Psoas muscle (tissue), 8 donors: ENCODE data around the gene TPD52L3. TPM values are rescaled to one million over a fixed set of nuclear protein-coding genes. Genes with fewer than 3 reads are reported as not detected.

ENCODE experiments used
- ATAC-seq, 4 donors: fragments of 200-7000 bp; cut with Tn5 transposase; one replicate each; pipeline ENCODE4 v1.9.1; 2020; ENCODE audit warnings: moderate library complexity in 3 of 4, mild to moderate bottlenecking in 2 of 4
- DNase-seq, 2 donors: peaks; one replicate each; pipeline ENCODE4 v3.0.0-alpha.2; 2020
- H3K27ac ChIP-seq: fragments of 200-600 bp; one replicate; pipeline ENCODE4 v1.8.0; 2022
- H3K27me3 ChIP-seq, 3 donors: fragments of 200-600 bp in 1 of 3; one replicate each; pipeline versions ENCODE4 v1.6.1 to v1.8.0; 2013 to 2022; ENCODE audit warnings: low read length in 2 of 3, mild to moderate bottlenecking in 2 of 3, moderate library complexity in 1 of 3; ENCODE audit not compliant: insufficient read depth in 3 of 3
- H3K36me3 ChIP-seq, 2 donors: fragments of 200-600 bp in 1 of 2; one replicate each; pipeline versions ENCODE4 v1.6.1 to v1.8.0; 2013 to 2022; ENCODE audit warnings: low read depth in 1 of 2, mild to moderate bottlenecking in 1 of 2, moderate library complexity in 1 of 2; ENCODE audit not compliant: insufficient read depth in 1 of 2
- H3K4me1 ChIP-seq: fragments of 200-600 bp; one replicate; pipeline ENCODE4 v1.8.0; 2022
- H3K4me3 ChIP-seq: fragments of 200-600 bp; one replicate; pipeline ENCODE4 v1.8.0; 2022; ENCODE audit warnings: mild to moderate bottlenecking
- H3K9me3 ChIP-seq: fragments of 200-600 bp; one replicate; pipeline ENCODE4 v1.8.0; 2022
- CTCF ChIP-seq: fragments of 200-600 bp; IDR thresholded peaks from one replicate; pipeline ENCODE4 v1.8.0; 2022; ENCODE audit warnings: antibody characterized with exemption
- WGBS, 3 donors: extraction: QIAGEN DNeasy Blood & Tissue Kit; methylation state at CpG; one replicate each; pipeline versions ENCODE4 v1.1.6 to v1.1.7; 2013; 5-methylcytosine and 5-hydroxymethylcytosine counted together
- intact Hi-C, 2 donors: fragments of 100-400 bp; cut with DNase I; formaldehyde crosslinking; loops; one replicate each; pipeline versions ENCODE4 v1.11.0 to v1.14.2; 2022
- polyA plus RNA-seq, 3 donors: library from polyadenylated mRNA; stranded (reverse); fragments of 200-250 nt; gene quantifications; one replicate each; pipeline ENCODE4 v1.2.3, GENCODE V29; 2013
- total RNA-seq, 4 donors: library from RNA; stranded (reverse); fragmentation: NEBNext Ultra II Directional in 2 of 4; extraction: Animal tissue kit (Norgen Biotek cat#: 25700) in 2 of 4; gene quantifications; one replicate each; pipeline versions ENCODE4 v1.2.1 to v1.2.4, GENCODE V29; 2021 to 2023
- donor health status: healthy with polysubstance abuse.
- donor health status: DM: no; HTN: no; CAD: no; lungs with moderate emphysema.
- donor health status: Bipolar disorder and iron deficiency.
- donor health status: healthy.
- donor health status: DM: yes; HTN: yes; CAD: no.
- donor health status: DM: no; HTN: no; CAD: no.
- donor health status: DM: no; HTN: no; CAD: no.
- donor health status: DM: yes; HTN: yes; CAD: no.

Gene TPD52L3
- total and polyA plus RNA-seq, 7 donors: not detected

GRCh38 chr9:6351737-6352136 is 23.6 kb downstream of the TPD52L3 start:
- intact Hi-C loops: loop anchor here (5.0 to 10.0 kb wide), 3 partner anchors 216 to 323 kb away; no protein-coding TSS in a partner anchor
- H3K9me3 ChIP-seq: no peaks in the 10 kb centered on the region
- no peaks in the 10 kb centered on the region for H3K4me1 ChIP-seq
- no peak for DNase-seq
- H3K36me3 ChIP-seq: no peaks in the 10 kb centered on the region
- no peak overlapping the region for H3K4me3 ChIP-seq
- H3K27ac ChIP-seq: no peak overlapping the region
- ATAC-seq: no peak
- no peaks in the 10 kb centered on the region for H3K27me3 ChIP-seq
- no peak for TF ChIP-seq CTCF

GRCh38 chr9:6354072-6354686 is 26.0 kb downstream of the TPD52L3 start:
- intact Hi-C loops: loop anchor here (2.0 to 10.0 kb wide), 4 partner anchors 213 to 321 kb away; no protein-coding TSS in a partner anchor
- TF ChIP-seq CTCF: peak; percentile 71
- Histone ChIP-seq H3K36me3 (no peaks in the 10 kb centered on the region), H3K27ac (no peak overlapping the region), H3K27me3 (no peaks in the 10 kb centered on the region), H3K4me1 (no peaks in the 10 kb centered on the region), H3K9me3 (no peaks in the 10 kb centered on the region), H3K4me3 (no peak overlapping the region)
- DNase-seq (no peak), ATAC-seq (peak; percentile 63 to 76 (median 67))
- WGBS, 3 donors: 19 to 32% (median 19%) methylated on average over 3 of the region's 3 CpGs

- Histone ChIP-seq H3K9me3 (no peaks in the 10 kb centered on the region), H3K36me3 (no peaks in the 10 kb centered on the region), H3K27ac (no peak overlapping the region), H3K27me3 (no peaks in the 10 kb centered on the region), H3K4me3 (no peak overlapping the region), H3K4me1 (no peaks in the 10 kb centered on the region)
- TF ChIP-seq CTCF: no peak
- ATAC-seq (no peak), DNase-seq (no peak)
- WGBS, 3 donors: 59 to 68% (median 62%) methylated on average over 2 of the region's 2 CpGs
- intact Hi-C loops: loop anchor here (2.0 to 10.0 kb wide), 2 partner anchors 213 to 319 kb away; no protein-coding TSS in a partner anchor
These were observed 27.6 kb downstream of the TPD52L3 start for GRCh38 chr9:6355728-6356127.

- H3K27ac ChIP-seq: no peak overlapping the region
- DNase-seq (no peak), ATAC-seq (no peak)
- intact Hi-C loops: loop anchor here in 1 of 2 donors (10.0 kb wide), 1 partner anchor 318 kb away; no protein-coding TSS in a partner anchor
- no peaks in the 10 kb centered on the region for H3K36me3 ChIP-seq
- no peaks in the 10 kb centered on the region for H3K4me1 ChIP-seq
- H3K9me3 ChIP-seq: no peaks in the 10 kb centered on the region
- 83 to 90% (median 87%) methylated on average over 1 of the region's 1 CpG for WGBS, 3 donors
- H3K27me3 ChIP-seq: no peaks in the 10 kb centered on the region
- no peak for TF ChIP-seq CTCF
- no peak overlapping the region for H3K4me3 ChIP-seq
These were observed 28.3 kb downstream of the TPD52L3 start for GRCh38 chr9:6356441-6356840.

- intact Hi-C loops: loop anchor here in 1 of 2 donors (10.0 kb wide), 1 partner anchor 318 kb away; no protein-coding TSS in a partner anchor
- H3K27ac ChIP-seq: no peak overlapping the region
- no peak overlapping the region for H3K4me3 ChIP-seq
- H3K4me1 ChIP-seq: no peaks in the 10 kb centered on the region
- WGBS, 3 donors: 70 to 84% (median 71%) methylated on average over 1 of the region's 1 CpG
- H3K36me3 ChIP-seq: no peaks in the 10 kb centered on the region
- no peak for TF ChIP-seq CTCF
- H3K9me3 ChIP-seq: no peaks in the 10 kb centered on the region
- DNase-seq (no peak), ATAC-seq (no peak)
- no peaks in the 10 kb centered on the region for H3K27me3 ChIP-seq
These were observed 28.7 kb downstream of the TPD52L3 start for GRCh38 chr9:6356904-6357303.
